IMR-90 (cell line): ENCODE measurements around the gene RPP40. TPM values are rescaled to one million over a fixed set of nuclear protein-coding genes. Genes with fewer than 3 reads are reported as not detected.

ENCODE experiments used
- ATAC-seq: fragments of 200-7000 bp; cut with Tn5 transposase; 2 replicates; pipeline ENCODE4 v1.9.1; 2020; ENCODE audit warnings: low read depth, mild to moderate bottlenecking, moderate library complexity
- BruUV-seq: library from RNA; stranded (reverse); fragments of 400-500 nt; replicated peaks from 2 replicates; lab custom pipeline; 2021; lab: Mats Ljungman, UMichigan
- CTCF ChIA-PET: fragments of 300-600 bp; formaldehyde crosslinking; extraction: SDS; loops from one replicate; lab custom pipeline; 2021; ENCODE audit warnings: antibody characterized with exemption; lab: Yijun Ruan, JAX
- POLR2A ChIA-PET: fragments of 300-600 bp; sonication (Branson Sonifier 250); formaldehyde crosslinking; loops from one replicate; lab custom pipeline; 2022; ENCODE audit warnings: antibody characterized with exemption; ENCODE audit not compliant: unreplicated experiment; lab: Charles Lee
- DNase-seq: peaks from one replicate; pipeline ENCODE4 v3.0.0; 2013
- H2AFZ ChIP-seq: replicated peaks from 2 replicates; pipeline ENCODE3; 2013; ENCODE audit warnings: low read length, mild to moderate bottlenecking; ENCODE audit not compliant: poor library complexity
- H2AK5ac ChIP-seq: 2 replicates; pipeline ENCODE4 v1.6.1; 2013; ENCODE audit warnings: low read depth, low read length, inconsistent platforms
- H2AK9ac ChIP-seq: replicated peaks from 2 replicates; pipeline ENCODE3; 2013; ENCODE audit warnings: mild to moderate bottlenecking, low read depth, low read length, moderate library complexity; ENCODE audit not compliant: poor library complexity
- H2BK120ac ChIP-seq: 2 replicates; pipeline ENCODE4 v1.6.1; 2013; ENCODE audit warnings: low read depth, low read length, inconsistent platforms
- H2BK15ac ChIP-seq: 3 replicates; pipeline ENCODE4 v1.6.1; 2013; ENCODE audit warnings: low read depth, low read length, inconsistent platforms
- H2BK20ac ChIP-seq: 2 replicates; pipeline ENCODE4 v1.6.1; 2013; ENCODE audit warnings: low read depth, mild to moderate bottlenecking, inconsistent platforms, low read length, moderate library complexity
- H2BK5ac ChIP-seq: 2 replicates; pipeline ENCODE4 v1.6.1; 2013; ENCODE audit warnings: mild to moderate bottlenecking, low read depth, low read length, inconsistent platforms; ENCODE audit not compliant: poor library complexity, severe bottlenecking
- H3K14ac ChIP-seq: replicated peaks from 2 replicates; pipeline ENCODE4 v1.6.1; 2013; ENCODE audit warnings: low read depth, low read length, inconsistent platforms
- H3K18ac ChIP-seq: 2 replicates; pipeline ENCODE4 v1.6.1; 2013; ENCODE audit warnings: low read depth, low read length, control low read depth
- H3K23ac ChIP-seq: 2 replicates; pipeline ENCODE4 v1.6.1; 2013; ENCODE audit warnings: low read depth, low read length, inconsistent platforms
- H3K27ac ChIP-seq: 2 replicates; pipeline ENCODE4 v1.5.1; 2013; ENCODE audit warnings: mild to moderate bottlenecking, control low read depth, low read length; ENCODE audit not compliant: insufficient read depth
- H3K27me3 ChIP-seq: 2 replicates; pipeline ENCODE4 v1.6.1; 2013; ENCODE audit warnings: low read length; ENCODE audit not compliant: control insufficient read depth, insufficient read depth
- H3K36me3 ChIP-seq: 2 replicates; pipeline ENCODE4 v1.6.1; 2013; ENCODE audit warnings: low read length, mixed read lengths; ENCODE audit not compliant: control insufficient read depth, insufficient read depth
- H3K4ac ChIP-seq: 2 replicates; pipeline ENCODE4 v1.6.1; 2013; ENCODE audit warnings: low read depth, low read length, inconsistent platforms
- H3K4me1 ChIP-seq: 2 replicates; pipeline ENCODE4 v1.6.1; 2013; ENCODE audit warnings: low read length, mixed read lengths; ENCODE audit not compliant: control insufficient read depth, insufficient read depth
- H3K4me2 ChIP-seq: 2 replicates; pipeline ENCODE4 v1.6.1; 2013; ENCODE audit warnings: low read depth, mild to moderate bottlenecking, control low read depth, low read length, moderate library complexity
- H3K4me3 ChIP-seq: 2 replicates; pipeline ENCODE4 v1.5.1; 2013; ENCODE audit warnings: low read depth, mild to moderate bottlenecking, control low read depth, low read length, moderate library complexity; ENCODE audit not compliant: insufficient read depth
- H3K56ac ChIP-seq: 2 replicates; pipeline ENCODE4 v1.6.1; 2013; ENCODE audit warnings: low read length, inconsistent platforms; ENCODE audit not compliant: insufficient read depth; ENCODE audit errors: extremely low read depth
- H3K79me1 ChIP-seq, 2 experiments: 2 replicates each; pipeline ENCODE4 v1.6.1; 2013; ENCODE audit warnings: low read length in 2 of 2, inconsistent platforms in 1 of 2, low read depth in 1 of 2
- H3K9ac ChIP-seq: 2 replicates; pipeline ENCODE4 v1.6.1; 2013; ENCODE audit warnings: low read depth, low read length, control low read depth
- H3K9me1 ChIP-seq: 2 replicates; pipeline ENCODE4 v1.6.1; 2013; ENCODE audit warnings: low read length, inconsistent platforms; ENCODE audit not compliant: insufficient read depth
- H3K9me3 ChIP-seq: 2 replicates; pipeline ENCODE4 v1.6.1; 2013; ENCODE audit warnings: low read length; ENCODE audit not compliant: control insufficient read depth, insufficient read depth
- H4K20me1 ChIP-seq: 2 replicates; pipeline ENCODE4 v1.6.1; 2013; ENCODE audit warnings: low read length, inconsistent platforms; ENCODE audit not compliant: insufficient read depth
- H4K5ac ChIP-seq: 2 replicates; pipeline ENCODE4 v1.6.1; 2013; ENCODE audit warnings: mild to moderate bottlenecking, low read depth, low read length, control low read depth
- H4K8ac ChIP-seq, 2 experiments: 2 replicates each; pipeline ENCODE4 v1.6.1; 2013; ENCODE audit warnings: low read depth in 2 of 2, low read length in 2 of 2, control low read depth in 1 of 2, inconsistent platforms in 1 of 2
- H4K91ac ChIP-seq: 2 replicates; pipeline ENCODE4 v1.6.1; 2013; ENCODE audit warnings: low read depth, low read length, inconsistent platforms; ENCODE audit not compliant: insufficient read depth
- MAZ ChIP-seq: IDR thresholded peaks from 2 replicates; pipeline ENCODE4 v1.6.1; 2012; ENCODE audit warnings: low read depth, mild to moderate bottlenecking, low read length, improper control_type of control experiment, moderate library complexity, borderline replicate concordance
- RCOR1 ChIP-seq: IDR thresholded peaks from 2 replicates; pipeline ENCODE4 v1.6.1; 2012; ENCODE audit warnings: mild to moderate bottlenecking, low read length, improper control_type of control experiment; ENCODE audit not compliant: insufficient replicate concordance
- USF2 ChIP-seq: fragments of 150-350 bp; IDR thresholded peaks from 2 replicates; pipeline ENCODE4 v1.6.1; 2017; ENCODE audit warnings: mild to moderate bottlenecking, antibody characterized with exemption, low read length, low read depth
- WGBS, 2 experiments: methylation state at CpG; one replicate each; pipeline versions ENCODE4 v1.1.5 to v1.1.7; 2013; ENCODE audit warnings: missing lambda C conversion rate in 2 of 2; ENCODE audit not compliant: insufficient read length in 1 of 2; ENCODE audit errors: extremely low coverage in 2 of 2; 5-methylcytosine and 5-hydroxymethylcytosine counted together
- dilution Hi-C: fragments of 300-500 bp; cut with HindIII; formaldehyde crosslinking; loops from one replicate; pipeline ENCODE4 v1.14.3; 2018; ENCODE audit warnings: low sequenced_read_pairs; ENCODE audit not compliant: unreplicated experiment
- in situ Hi-C: fragments of 300-500 bp; cut with MboI; formaldehyde crosslinking; loops from 3 replicates; pipeline ENCODE4 v1.14.3; 2019; ENCODE audit warnings: low sequenced_read_pairs, inconsistent platforms, mixed read lengths
- intact Hi-C: fragments of 100-400 bp; cut with micrococcal nuclease; formaldehyde crosslinking; loops from 2 replicates; pipeline ENCODE4 v1.10.0; 2022
- polyA plus RNA-seq, 3 experiments: library from polyadenylated mRNA; depleted of rRNA; stranded (reverse); fragments of >200 nt; gene quantifications; 2 replicates each; pipeline ENCODE4 v1.2.3, GENCODE V29; 2012; ENCODE audit warnings: low replicate concordance in 1 of 3
- total RNA-seq: library from RNA; depleted of rRNA; stranded (reverse); fragments of >200 nt; gene quantifications from 2 replicates; pipeline ENCODE4 v1.2.3, GENCODE V29; 2012

The RPP40 gene
- total and polyA plus RNA-seq, 2 of the 4 experiments (the other 2 are of a cell fraction), result 8.1 to 22.2 TPM

- no peak for TF ChIP-seq USF2
- no peak for TF ChIP-seq RCOR1
- TF ChIP-seq MAZ, result no peak
- no peak overlapping the region for H3K56ac ChIP-seq
- H2BK120ac ChIP-seq, result no peak overlapping the region
- ATAC-seq (no peak), DNase-seq (no peak)
- H2AK5ac ChIP-seq, result no peak overlapping the region
- H4K91ac ChIP-seq, result no peak overlapping the region
- no CpG with 5 or more reads among the region's 3 CpGs for WGBS, 2 experiments
- H3K9ac ChIP-seq, result no peak overlapping the region
- intact Hi-C loops (no loop called here), dilution Hi-C loops (no loop called here), in situ Hi-C loops (no loop called here)
- H4K8ac ChIP-seq, result no peak overlapping the region
- CTCF ChIA-PET, result interaction anchor here (1.0 kb wide), 1 partner anchor 94 kb away, joined by 3 read pairs; no protein-coding TSS in a partner anchor
- H2BK20ac ChIP-seq, result no peak overlapping the region
- H3K18ac ChIP-seq, result no peak overlapping the region
- no peak overlapping the region for H3K4me3 ChIP-seq
- no peaks in the 10 kb centered on the region for H4K20me1 ChIP-seq
- POLR2A ChIA-PET, result no interaction called here
- no peak overlapping the region for H2AK9ac ChIP-seq
- peaks cover 1% of the 10 kb centered on the region for H3K36me3 ChIP-seq
- no peak overlapping the region for H2AFZ ChIP-seq
- H3K14ac ChIP-seq, result no peak overlapping the region
- H3K27me3 ChIP-seq, result no peaks in the 10 kb centered on the region
- H3K27ac ChIP-seq, result no peak overlapping the region
- H3K23ac ChIP-seq, result no peak overlapping the region
- no peaks in the 10 kb centered on the region for H3K9me1 ChIP-seq
- BruUV-seq, result no TSS peak
- H3K4me1 ChIP-seq, result no peaks in the 10 kb centered on the region
- no peaks in the 10 kb centered on the region for H3K9me3 ChIP-seq
- no peak overlapping the region for H4K5ac ChIP-seq
- H2BK5ac ChIP-seq, result no peak overlapping the region
- H3K4ac ChIP-seq, result no peak overlapping the region
- H3K4me2 ChIP-seq, result no peak overlapping the region
- H2BK15ac ChIP-seq, result no peak overlapping the region
- no peaks in the 10 kb centered on the region for H3K79me1 ChIP-seq
These were observed 9.1 kb downstream of the RPP40 start for GRCh38 chr6:4994741-4995140.
